ENCODE measurements around the gene ASH1L.

DNA sequence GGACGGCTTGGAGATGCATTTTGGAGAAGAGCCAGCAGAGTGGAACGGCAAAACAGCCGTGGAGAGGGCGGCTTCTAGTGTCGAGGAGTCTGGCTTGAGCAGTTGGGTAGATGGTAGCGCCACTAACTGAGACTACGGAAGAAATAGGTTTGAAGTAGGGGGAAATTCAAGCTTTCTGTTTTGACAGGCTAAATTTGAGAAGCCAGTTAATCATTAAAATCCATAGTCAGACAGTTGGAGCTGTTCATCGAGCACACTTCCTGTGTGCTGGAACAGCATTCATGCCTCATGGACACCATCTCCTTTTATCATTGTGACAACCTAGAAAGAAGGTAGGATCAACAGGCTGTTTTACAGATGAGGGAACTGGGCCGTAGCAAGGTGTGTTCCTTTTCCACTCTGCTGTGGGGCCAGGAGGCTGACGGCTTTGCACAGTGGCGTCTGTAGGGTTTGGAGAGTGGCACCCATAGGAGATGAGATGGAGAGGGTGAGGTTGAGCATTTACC is 258.0 kb downstream of the ASH1L start:
- TF ChIP-seq, protein P1, sequence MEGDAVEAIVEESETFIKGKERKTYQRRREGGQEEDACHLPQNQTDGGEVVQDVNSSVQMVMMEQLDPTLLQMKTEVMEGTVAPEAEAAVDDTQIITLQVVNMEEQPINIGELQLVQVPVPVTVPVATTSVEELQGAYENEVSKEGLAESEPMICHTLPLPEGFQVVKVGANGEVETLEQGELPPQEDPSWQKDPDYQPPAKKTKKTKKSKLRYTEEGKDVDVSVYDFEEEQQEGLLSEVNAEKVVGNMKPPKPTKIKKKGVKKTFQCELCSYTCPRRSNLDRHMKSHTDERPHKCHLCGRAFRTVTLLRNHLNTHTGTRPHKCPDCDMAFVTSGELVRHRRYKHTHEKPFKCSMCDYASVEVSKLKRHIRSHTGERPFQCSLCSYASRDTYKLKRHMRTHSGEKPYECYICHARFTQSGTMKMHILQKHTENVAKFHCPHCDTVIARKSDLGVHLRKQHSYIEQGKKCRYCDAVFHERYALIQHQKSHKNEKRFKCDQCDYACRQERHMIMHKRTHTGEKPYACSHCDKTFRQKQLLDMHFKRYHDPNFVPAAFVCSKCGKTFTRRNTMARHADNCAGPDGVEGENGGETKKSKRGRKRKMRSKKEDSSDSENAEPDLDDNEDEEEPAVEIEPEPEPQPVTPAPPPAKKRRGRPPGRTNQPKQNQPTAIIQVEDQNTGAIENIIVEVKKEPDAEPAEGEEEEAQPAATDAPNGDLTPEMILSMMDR (IDR thresholded peaks at IDR 0.05): no peak
- TF ChIP-seq POLR2A (IDR thresholded peaks at IDR 0.05): no peak

Measured in Peyer's patch (tissue), 4 donors.